ENCODE measurements around the gene PURA. TPM values are rescaled to one million over a fixed set of nuclear protein-coding genes. Genes with fewer than 3 reads are reported as not detected.

The PURA gene
- 10 to 100 TPM; 12.5 to 30.8 (median 28.7) TPM for total RNA-seq
- 1 to 10 TPM; 3.3 to 4.8 (median 4.6) TPM for polyA plus RNA-seq
- long read RNA-seq, donor 1, full-length matches to known transcripts = 31 of 31 reads
- long read RNA-seq, donor 1, partial matches to known transcripts = 0 of 31 reads
- long read RNA-seq, donor 1, other reads (novel, unspliced or antisense) = 0 of 31 reads
- long read RNA-seq, donor 2, full-length matches to known transcripts = 25 of 25 reads
- long read RNA-seq, donor 2, partial matches to known transcripts = 0 of 25 reads
- long read RNA-seq, donor 2, other reads (novel, unspliced or antisense) = 0 of 25 reads
- long read RNA-seq, donor 3, full-length matches to known transcripts = 16 of 16 reads
- long read RNA-seq, donor 3, partial matches to known transcripts = 0 of 16 reads
- long read RNA-seq, donor 3, other reads (novel, unspliced or antisense) = 0 of 16 reads
- long read RNA-seq, donor 4, full-length matches to known transcripts = 2 of 2 reads
- long read RNA-seq, donor 4, partial matches to known transcripts = 0 of 2 reads
- long read RNA-seq, donor 4, other reads (novel, unspliced or antisense) = 0 of 2 reads
- long read RNA-seq, donor 5, full-length matches to known transcripts = 28 of 28 reads
- long read RNA-seq, donor 5, partial matches to known transcripts = 0 of 28 reads
- long read RNA-seq, donor 5, other reads (novel, unspliced or antisense) = 0 of 28 reads
- long read RNA-seq, donor 6, full-length matches to known transcripts = 63 of 71 reads
- long read RNA-seq, donor 6, partial matches to known transcripts = 0 of 71 reads
- long read RNA-seq, donor 6, other reads (novel, unspliced or antisense) = 8 of 71 reads
- long read RNA-seq, donor 7, full-length matches to known transcripts = 25 of 25 reads
- long read RNA-seq, donor 7, partial matches to known transcripts = 0 of 25 reads
- long read RNA-seq, donor 7, other reads (novel, unspliced or antisense) = 0 of 25 reads
- long read RNA-seq, donor 8, full-length matches to known transcripts = 27 of 27 reads
- long read RNA-seq, donor 8, partial matches to known transcripts = 0 of 27 reads
- long read RNA-seq, donor 8, other reads (novel, unspliced or antisense) = 0 of 27 reads
- long read RNA-seq, donor 9, full-length matches to known transcripts = 33 of 33 reads
- long read RNA-seq, donor 9, partial matches to known transcripts = 0 of 33 reads
- long read RNA-seq, donor 9, other reads (novel, unspliced or antisense) = 0 of 33 reads
- long read RNA-seq, donor 10, full-length matches to known transcripts = 11 of 11 reads
- long read RNA-seq, donor 10, partial matches to known transcripts = 0 of 11 reads
- long read RNA-seq, donor 10, other reads (novel, unspliced or antisense) = 0 of 11 reads

- TF ChIP-seq POLR2A (IDR thresholded peaks at IDR 0.05) (peak in 1 of 4 donors; percentile 27), EP300 (IDR thresholded peaks at IDR 0.05) (no peak), CTCF (IDR thresholded peaks at IDR 0.05) (no peak), POLR2AphosphoS5 (IDR thresholded peaks at IDR 0.05) (peak; percentile 60 to 93 (median 88))
- 0% methylated on average over 24 to 60 of the region's 60 CpGs; no CpG with 5 or more reads in 1 of the 5 donors for WGBS, 5 donors
- DNase-seq = peak; percentile 97 to 98
- H3K36me3 ChIP-seq = no peaks in the 10 kb centered on the region
- intact Hi-C loops (cut with DNase I; ENCODE audit: low total_unique reads) = no loop called here
- no peaks in the 10 kb centered on the region for H3K9me3 ChIP-seq
- H3K4me1 ChIP-seq = peaks cover 37 to 91% (median 82%) of the 10 kb centered on the region in 4 donors
- peaks cover 0 to 8% (median 0%) of the 10 kb centered on the region in 3 donors for H3K27me3 ChIP-seq
- H3K4me3 ChIP-seq = peak within 1 kb of the TSS; percentile 64 to 79 (median 72)
- H3K27ac ChIP-seq = peak within 1 kb of the TSS; percentile 91 to 98 (median 94)
These were observed at the start of gene PURA for GRCh38 chr5:140113699-140114263. PURA (plus strand) TSS chr5:140114109; CDS start chr5:140114182, 73 bp downstream.

GRCh38 chr5:140072812-140073211 is 41.1 kb upstream of the PURA start:
- Histone ChIP-seq H3K36me3 (no peaks in the 10 kb centered on the region), H3K9me3 (no peaks in the 10 kb centered on the region), H3K4me3 (no peak overlapping the region), H3K27me3 (no peaks in the 10 kb centered on the region), H3K4me1 (peaks cover 0 to 4% (median 4%) of the 10 kb centered on the region in 4 donors), H3K27ac (no peak overlapping the region)
- intact Hi-C loops (cut with DNase I; ENCODE audit: low total_unique reads) = loop anchor here (5.0 kb wide), 1 partner anchor 69 kb away; no protein-coding TSS in a partner anchor
- WGBS, 5 donors = 46 to 60% (median 51%) methylated on average over 10 of the region's 10 CpGs
- DNase-seq = no peak
- TF ChIP-seq POLR2A (IDR thresholded peaks at IDR 0.05) (no peak), EP300 (IDR thresholded peaks at IDR 0.05) (no peak), POLR2AphosphoS5 (IDR thresholded peaks at IDR 0.05) (no peak), CTCF (IDR thresholded peaks at IDR 0.05) (no peak)

GRCh38 chr5:140073296-140073695 is 40.6 kb upstream of the PURA start:
- peaks cover 0 to 4% (median 4%) of the 10 kb centered on the region in 4 donors for H3K4me1 ChIP-seq
- H3K9me3 ChIP-seq = no peaks in the 10 kb centered on the region
- no peaks in the 10 kb centered on the region for H3K27me3 ChIP-seq
- DNase-seq = peak in 1 of 2 donors; percentile 28
- intact Hi-C loops (cut with DNase I; ENCODE audit: low total_unique reads) = loop anchor here (5.0 kb wide), 1 partner anchor 69 kb away; no protein-coding TSS in a partner anchor
- H3K27ac ChIP-seq = no peak overlapping the region
- H3K36me3 ChIP-seq = no peaks in the 10 kb centered on the region
- H3K4me3 ChIP-seq = no peak overlapping the region
- WGBS, 5 donors = 9 to 16% (median 11%) methylated on average over 4 of the region's 4 CpGs
- TF ChIP-seq POLR2A (IDR thresholded peaks at IDR 0.05) (no peak), CTCF (IDR thresholded peaks at IDR 0.05) (peak in 4 of 7 experiments; percentile 31 to 76 (median 64))

Measured in stomach (tissue), 19 donors.